GM12878 (cell line): ENCODE data around the gene CASP3.

Experiments used
- BCL11A ChIP-seq: IDR thresholded peaks from 2 replicates; pipeline ENCODE4 v1.6.1; 2011; ENCODE audit warnings: low read depth, low read length
- FOS ChIP-seq: IDR thresholded peaks from 3 replicates; pipeline ENCODE4 v1.6.1; 2011; ENCODE audit warnings: borderline replicate concordance; ENCODE audit not compliant: insufficient read length; ENCODE audit errors: extremely low read depth
- FOXM1 ChIP-seq: IDR thresholded peaks from 2 replicates; pipeline ENCODE4 v1.6.1; 2012; ENCODE audit warnings: low read depth, mild to moderate bottlenecking, inconsistent platforms, low read length, moderate library complexity
- PAX5 ChIP-seq: IDR thresholded peaks from 2 replicates; pipeline ENCODE4 v1.6.1; 2011; ENCODE audit warnings: low read depth, low read length, borderline replicate concordance
- POLR2AphosphoS2 ChIP-seq: IDR thresholded peaks from 2 replicates; pipeline ENCODE4 v1.6.1; 2011; ENCODE audit warnings: low read depth, mild to moderate bottlenecking, low read length, improper control_type of control experiment, moderate library complexity
- POLR2AphosphoS5 ChIP-seq: IDR thresholded peaks from 2 replicates; pipeline ENCODE4 v1.6.1; 2011; ENCODE audit warnings: mild to moderate bottlenecking, low read length, inconsistent platforms
- SIN3A ChIP-seq: IDR thresholded peaks from 2 replicates; pipeline ENCODE4 v1.6.1; 2012; ENCODE audit warnings: low read depth, low read length, improper control_type of control experiment
- SP1 ChIP-seq: IDR thresholded peaks from one replicate; pipeline ENCODE4 v1.6.1; 2011; ENCODE audit warnings: low read depth, low read length
- SREBF1 ChIP-seq: IDR thresholded peaks from 2 replicates; pipeline ENCODE4 v1.6.1; 2012; ENCODE audit warnings: mild to moderate bottlenecking, low read length
- ZNF274 ChIP-seq: IDR thresholded peaks from one replicate; pipeline ENCODE4 v1.8.0; 2011; ENCODE audit not compliant: insufficient read length, insufficient read depth
- TF ChIP-seq, protein P1 (sequence below), 3 experiments: IDR thresholded peaks in 2 of 3; conservative IDR thresholded peaks in 1 of 3; 2 replicates each; pipeline ENCODE4 v1.5.1; 2011; ENCODE audit warnings: low read depth in 3 of 3, low read length in 3 of 3, mild to moderate bottlenecking in 3 of 3, control low read depth in 2 of 3, moderate library complexity in 2 of 3, inconsistent platforms in 1 of 3, mixed read lengths in 1 of 3; ENCODE audit not compliant: control insufficient read depth in 2 of 3, insufficient read depth in 1 of 3; ENCODE audit errors: extremely low read depth in 1 of 3
- TF ChIP-seq, protein P2 (sequence below): IDR thresholded peaks from 2 replicates; pipeline ENCODE4 v1.6.1; 2012; ENCODE audit warnings: low read depth, low read length, improper control_type of control experiment
- TF ChIP-seq, protein P3 (sequence below): fragments of 450-650 bp; IDR thresholded peaks from 2 replicates; pipeline ENCODE4 v1.6.1; 2017; ENCODE audit warnings: mild to moderate bottlenecking

DNA sequence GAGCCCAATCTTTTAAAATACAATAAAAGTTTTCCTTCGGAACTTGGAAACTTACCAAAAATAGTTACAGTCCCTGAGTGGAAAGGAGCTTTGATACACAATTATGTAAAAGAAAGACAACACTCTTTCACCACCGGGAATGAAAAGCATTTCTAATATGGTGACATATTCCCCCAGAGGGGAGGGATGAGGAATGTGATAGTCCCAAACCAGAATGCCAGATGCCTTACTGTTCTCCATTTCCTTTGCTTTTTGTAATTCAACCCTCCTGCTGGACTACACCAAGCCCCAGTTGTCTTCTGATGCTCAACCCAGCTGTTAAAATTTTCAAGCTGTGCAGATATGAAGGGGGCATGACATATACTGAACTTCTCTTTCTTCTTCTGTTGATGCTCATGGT is 4.4 kb upstream of the CASP3 start:
- TF ChIP-seq ZNF274, result no peak
- TF ChIP-seq, protein P1, sequence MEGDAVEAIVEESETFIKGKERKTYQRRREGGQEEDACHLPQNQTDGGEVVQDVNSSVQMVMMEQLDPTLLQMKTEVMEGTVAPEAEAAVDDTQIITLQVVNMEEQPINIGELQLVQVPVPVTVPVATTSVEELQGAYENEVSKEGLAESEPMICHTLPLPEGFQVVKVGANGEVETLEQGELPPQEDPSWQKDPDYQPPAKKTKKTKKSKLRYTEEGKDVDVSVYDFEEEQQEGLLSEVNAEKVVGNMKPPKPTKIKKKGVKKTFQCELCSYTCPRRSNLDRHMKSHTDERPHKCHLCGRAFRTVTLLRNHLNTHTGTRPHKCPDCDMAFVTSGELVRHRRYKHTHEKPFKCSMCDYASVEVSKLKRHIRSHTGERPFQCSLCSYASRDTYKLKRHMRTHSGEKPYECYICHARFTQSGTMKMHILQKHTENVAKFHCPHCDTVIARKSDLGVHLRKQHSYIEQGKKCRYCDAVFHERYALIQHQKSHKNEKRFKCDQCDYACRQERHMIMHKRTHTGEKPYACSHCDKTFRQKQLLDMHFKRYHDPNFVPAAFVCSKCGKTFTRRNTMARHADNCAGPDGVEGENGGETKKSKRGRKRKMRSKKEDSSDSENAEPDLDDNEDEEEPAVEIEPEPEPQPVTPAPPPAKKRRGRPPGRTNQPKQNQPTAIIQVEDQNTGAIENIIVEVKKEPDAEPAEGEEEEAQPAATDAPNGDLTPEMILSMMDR (IDR thresholded peaks at IDR 0.05 in 2 of 3, conservative IDR thresholded peaks at IDR 0.05 in 1 of 3; ENCODE audit: control insufficient read depth in 2 of 3, extremely low read depth in 1 of 3, insufficient read depth in 1 of 3, low read depth in 3 of 3, low read length in 3 of 3), result no peak
- no peak for TF ChIP-seq POLR2AphosphoS5
- TF ChIP-seq FOXM1, result no peak
- no peak for TF ChIP-seq SIN3A
- TF ChIP-seq BCL11A, result no peak
- no peak for TF ChIP-seq POLR2AphosphoS2
- TF ChIP-seq, protein P2, sequence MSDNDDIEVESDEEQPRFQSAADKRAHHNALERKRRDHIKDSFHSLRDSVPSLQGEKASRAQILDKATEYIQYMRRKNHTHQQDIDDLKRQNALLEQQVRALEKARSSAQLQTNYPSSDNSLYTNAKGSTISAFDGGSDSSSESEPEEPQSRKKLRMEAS, result no peak
- TF ChIP-seq, protein P3, sequence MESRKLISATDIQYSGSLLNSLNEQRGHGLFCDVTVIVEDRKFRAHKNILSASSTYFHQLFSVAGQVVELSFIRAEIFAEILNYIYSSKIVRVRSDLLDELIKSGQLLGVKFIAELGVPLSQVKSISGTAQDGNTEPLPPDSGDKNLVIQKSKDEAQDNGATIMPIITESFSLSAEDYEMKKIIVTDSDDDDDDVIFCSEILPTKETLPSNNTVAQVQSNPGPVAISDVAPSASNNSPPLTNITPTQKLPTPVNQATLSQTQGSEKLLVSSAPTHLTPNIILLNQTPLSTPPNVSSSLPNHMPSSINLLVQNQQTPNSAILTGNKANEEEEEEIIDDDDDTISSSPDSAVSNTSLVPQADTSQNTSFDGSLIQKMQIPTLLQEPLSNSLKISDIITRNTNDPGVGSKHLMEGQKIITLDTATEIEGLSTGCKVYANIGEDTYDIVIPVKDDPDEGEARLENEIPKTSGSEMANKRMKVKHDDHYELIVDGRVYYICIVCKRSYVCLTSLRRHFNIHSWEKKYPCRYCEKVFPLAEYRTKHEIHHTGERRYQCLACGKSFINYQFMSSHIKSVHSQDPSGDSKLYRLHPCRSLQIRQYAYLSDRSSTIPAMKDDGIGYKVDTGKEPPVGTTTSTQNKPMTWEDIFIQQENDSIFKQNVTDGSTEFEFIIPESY, result no peak
- no peak for TF ChIP-seq PAX5
- no peak for TF ChIP-seq SP1
- TF ChIP-seq SREBF1, result no peak
- TF ChIP-seq FOS, result no peak
